ENCODE results near the gene PACRG. TPM values are rescaled to one million over a fixed set of nuclear protein-coding genes. Genes with fewer than 3 reads are reported as not detected.

Gene PACRG
- total and polyA plus RNA-seq, 10 of the 15 experiments (the other 5 are each of a cell fraction or from before 2014, with no cell fraction given): not detected

DNA sequence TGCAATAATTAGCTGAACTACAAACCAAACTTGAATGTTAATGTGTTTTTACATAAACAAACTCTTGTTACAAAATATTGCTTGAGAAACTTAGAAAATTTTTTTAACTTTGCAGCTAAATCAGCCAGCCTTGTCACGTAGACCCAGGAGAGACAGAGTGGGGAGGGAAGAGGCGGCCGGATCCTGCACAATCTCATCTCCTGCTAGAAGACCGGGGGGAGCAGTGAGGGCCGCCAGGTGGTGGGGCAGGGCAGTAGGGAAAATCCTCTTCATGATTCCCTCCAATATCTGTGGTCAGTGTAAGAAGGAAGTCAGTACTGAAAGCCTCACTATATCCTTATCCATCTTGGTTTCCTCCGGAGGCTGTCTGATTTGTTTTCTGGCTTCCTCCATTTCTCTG lies 193.3 kb downstream of the PACRG start:
- FAIRE-seq (no peak), ATAC-seq (no peak), DNase-seq (ENCODE audit: low read depth, low spot score) (no peak)
- no peak overlapping the region for H3K27ac ChIP-seq (ENCODE audit: control insufficient read depth, insufficient read depth)
- H3K9me3 ChIP-seq (replicated peaks; ENCODE audit: control insufficient read depth, insufficient read depth, low read length): no peaks in the 10 kb centered on the region
- ChIA-PET POLR2A (no interaction called here), SMC1A (ENCODE audit: uncharacterized antibody, unreplicated experiment) (interaction anchor here (1.0 kb wide), 1 partner anchor 16 kb away, joined by 3 read pairs; no protein-coding TSS in a partner anchor), CTCF (no interaction called here), RAD21 (ENCODE audit: unreplicated experiment) (no interaction called here)
- H3K9ac ChIP-seq (ENCODE audit: control insufficient read depth, insufficient read depth, low read length): no peak overlapping the region
- H4K20me1 ChIP-seq (ENCODE audit: control insufficient read depth, insufficient read depth): no peaks in the 10 kb centered on the region
- no peak overlapping the region for H3K4me2 ChIP-seq (ENCODE audit: control insufficient read depth, insufficient read depth)
- no peaks in the 10 kb centered on the region for H3K79me2 ChIP-seq (ENCODE audit: control insufficient read depth, insufficient read depth, low read length)
- in situ Hi-C loops (cut with MboI): no loop called here
- intact Hi-C loops (cut with micrococcal nuclease; ENCODE audit: unreplicated experiment): no loop called here
- no peaks in the 10 kb centered on the region for H3K27me3 ChIP-seq (replicated peaks in 1 of 2; ENCODE audit: control insufficient read depth in 2 of 2, insufficient read depth in 2 of 2, low read length in 1 of 2)
- no peak overlapping the region for H3K4me3 ChIP-seq
- H3K4me1 ChIP-seq (ENCODE audit: control insufficient read depth, insufficient read depth, low read length): no peaks in the 10 kb centered on the region
- no peak overlapping the region for H2AFZ ChIP-seq (ENCODE audit: control insufficient read depth, low read depth, low read length)
- 17% methylated on average over 6 of the region's 6 CpGs for WGBS (ENCODE audit: insufficient coverage, insufficient replicate concordance, low lambda C conversion rate, missing lambda C conversion rate)
- BruUV-seq (replicated peaks): no TSS peak
- no peaks in the 10 kb centered on the region for H3K36me3 ChIP-seq (ENCODE audit: control insufficient read depth in 2 of 2, insufficient read depth in 2 of 2, low read length in 1 of 2)
- TF ChIP-seq ASH2L (IDR thresholded peaks at IDR 0.05; ENCODE audit: borderline replicate concordance, low read depth) (no peak), WRNIP1 (IDR thresholded peaks at IDR 0.05; ENCODE audit: borderline replicate concordance, low read depth, low read length) (no peak), CHD1 (IDR thresholded peaks at IDR 0.05; ENCODE audit: low read depth, low read length) (no peak), ZNF207 (IDR thresholded peaks at IDR 0.05; ENCODE audit: borderline replicate concordance) (no peak), ZBTB4 (CRISPR knock-in tag; IDR thresholded peaks at IDR 0.05) (no peak), E2F4 (IDR thresholded peaks at IDR 0.05; ENCODE audit: low read depth, low read length) (no peak), SREBF1 (IDR thresholded peaks at IDR 0.05; ENCODE audit: low read length) (no peak), CBX3 (IDR thresholded peaks at IDR 0.05; ENCODE audit: borderline replicate concordance, low read depth) (no peak), KAT2A (conservative IDR thresholded peaks at IDR 0.05; ENCODE audit: control insufficient read depth, low read depth, low read length) (no peak), E2F8 (IDR thresholded peaks at IDR 0.05; ENCODE audit: low read depth, partially characterized antibody) (no peak), STAT1 (conservative IDR thresholded peaks at IDR 0.05) (no peak), JUNB (IDR thresholded peaks at IDR 0.05) (no peak), TCF3 (IDR thresholded peaks at IDR 0.05; ENCODE audit: borderline replicate concordance, insufficient read depth, low read depth, low read length) (no peak)
- TF ChIP-seq, protein P1, sequence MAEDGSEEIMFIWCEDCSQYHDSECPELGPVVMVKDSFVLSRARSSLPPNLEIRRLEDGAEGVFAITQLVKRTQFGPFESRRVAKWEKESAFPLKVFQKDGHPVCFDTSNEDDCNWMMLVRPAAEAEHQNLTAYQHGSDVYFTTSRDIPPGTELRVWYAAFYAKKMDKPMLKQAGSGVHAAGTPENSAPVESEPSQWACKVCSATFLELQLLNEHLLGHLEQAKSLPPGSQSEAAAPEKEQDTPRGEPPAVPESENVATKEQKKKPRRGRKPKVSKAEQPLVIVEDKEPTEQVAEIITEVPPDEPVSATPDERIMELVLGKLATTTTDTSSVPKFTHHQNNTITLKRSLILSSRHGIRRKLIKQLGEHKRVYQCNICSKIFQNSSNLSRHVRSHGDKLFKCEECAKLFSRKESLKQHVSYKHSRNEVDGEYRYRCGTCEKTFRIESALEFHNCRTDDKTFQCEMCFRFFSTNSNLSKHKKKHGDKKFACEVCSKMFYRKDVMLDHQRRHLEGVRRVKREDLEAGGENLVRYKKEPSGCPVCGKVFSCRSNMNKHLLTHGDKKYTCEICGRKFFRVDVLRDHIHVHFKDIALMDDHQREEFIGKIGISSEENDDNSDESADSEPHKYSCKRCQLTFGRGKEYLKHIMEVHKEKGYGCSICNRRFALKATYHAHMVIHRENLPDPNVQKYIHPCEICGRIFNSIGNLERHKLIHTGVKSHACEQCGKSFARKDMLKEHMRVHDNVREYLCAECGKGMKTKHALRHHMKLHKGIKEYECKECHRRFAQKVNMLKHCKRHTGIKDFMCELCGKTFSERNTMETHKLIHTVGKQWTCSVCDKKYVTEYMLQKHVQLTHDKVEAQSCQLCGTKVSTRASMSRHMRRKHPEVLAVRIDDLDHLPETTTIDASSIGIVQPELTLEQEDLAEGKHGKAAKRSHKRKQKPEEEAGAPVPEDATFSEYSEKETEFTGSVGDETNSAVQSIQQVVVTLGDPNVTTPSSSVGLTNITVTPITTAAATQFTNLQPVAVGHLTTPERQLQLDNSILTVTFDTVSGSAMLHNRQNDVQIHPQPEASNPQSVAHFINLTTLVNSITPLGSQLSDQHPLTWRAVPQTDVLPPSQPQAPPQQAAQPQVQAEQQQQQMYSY (CRISPR knock-in tag; IDR thresholded peaks at IDR 0.05): no peak
